Muscle of leg (tissue), 11 donors: ENCODE results near the gene FMNL2. TPM values are rescaled to one million over a fixed set of nuclear protein-coding genes. Genes with fewer than 3 reads are reported as not detected.

ENCODE experiments used
- DNase-seq: peaks from one replicate; pipeline ENCODE4 v3.0.0; 2013
- H3K27ac ChIP-seq: one replicate; pipeline ENCODE4 v1.5.1; 2013; ENCODE audit warnings: mild to moderate bottlenecking, low read length, control low read depth
- H3K27me3 ChIP-seq: one replicate; pipeline ENCODE4 v1.6.1; 2013; ENCODE audit warnings: low read length; ENCODE audit not compliant: control insufficient read depth, insufficient read depth
- H3K36me3 ChIP-seq: one replicate; pipeline ENCODE4 v1.6.1; 2013; ENCODE audit warnings: low read length; ENCODE audit not compliant: control insufficient read depth, insufficient read depth
- H3K4me1 ChIP-seq: one replicate; pipeline ENCODE4 v1.6.1; 2013; ENCODE audit warnings: low read length; ENCODE audit not compliant: control insufficient read depth, insufficient read depth
- H3K4me3 ChIP-seq: one replicate; pipeline ENCODE4 v1.5.1; 2013; ENCODE audit warnings: low read length, control low read depth
- H3K9me3 ChIP-seq: replicated peaks from 2 replicates; pipeline ENCODE4 v1.6.1; 2013; ENCODE audit warnings: low read depth, low read length; ENCODE audit not compliant: control insufficient read depth
- WGBS: methylation state at CpG from one replicate; pipeline ENCODE4 v1.1.5; 2013; ENCODE audit warnings: missing lambda C conversion rate; ENCODE audit not compliant: insufficient coverage; 5-methylcytosine and 5-hydroxymethylcytosine counted together
- polyA plus RNA-seq, 8 donors: library from polyadenylated mRNA; unstranded; fragments of 120-200 nt; gene quantifications; one replicate each; pipeline versions ENCODE4 v1.2.1 to v1.2.3, GENCODE V29; 2013; ENCODE audit warnings: inconsistent platforms in 1 of 8, low replicate concordance in 1 of 8; ENCODE audit not compliant: insufficient read length in 8 of 8, insufficient read depth in 1 of 8
- total RNA-seq: library from RNA; stranded (reverse); fragments of 120-200 nt; gene quantifications from one replicate; pipeline ENCODE4 v1.2.4, GENCODE V29; 2013

The FMNL2 gene
- total and polyA plus RNA-seq, 9 donors, result 21.5 to 36.1 (median 24.1) TPM

GRCh38 chr2:152583512-152584229, 248.7 kb downstream of the FMNL2 start:
- H3K36me3 ChIP-seq, result peaks cover 3% of the 10 kb centered on the region
- H3K4me1 ChIP-seq, result peaks cover 9% of the 10 kb centered on the region
- 100% methylated on average over 1 of the region's 6 CpGs for WGBS
- no peaks in the 10 kb centered on the region for H3K27me3 ChIP-seq
- no peaks in the 10 kb centered on the region for H3K9me3 ChIP-seq
- no peak overlapping the region for H3K27ac ChIP-seq
- H3K4me3 ChIP-seq, result no peak overlapping the region
- DNase-seq, result no peak

GRCh38 chr2:152584301-152584700, 249.3 kb downstream of the FMNL2 start:
- DNase-seq, result no peak
- Histone ChIP-seq H3K27me3 (no peaks in the 10 kb centered on the region), H3K4me3 (no peak overlapping the region), H3K9me3 (no peaks in the 10 kb centered on the region), H3K4me1 (peaks cover 9% of the 10 kb centered on the region), H3K36me3 (peaks cover 3% of the 10 kb centered on the region), H3K27ac (no peak overlapping the region)
- no CpG with 5 or more reads among the region's 3 CpGs for WGBS

GRCh38 chr2:152585830-152586484, 251.0 kb downstream of the FMNL2 start:
- Histone ChIP-seq H3K27ac (no peak overlapping the region), H3K36me3 (peaks cover 3% of the 10 kb centered on the region), H3K9me3 (no peaks in the 10 kb centered on the region), H3K4me1 (peaks cover 9% of the 10 kb centered on the region), H3K4me3 (no peak overlapping the region), H3K27me3 (no peaks in the 10 kb centered on the region)
- WGBS, result 0% methylated on average over 1 of the region's 3 CpGs
- peak; percentile 42 for DNase-seq

DNA sequence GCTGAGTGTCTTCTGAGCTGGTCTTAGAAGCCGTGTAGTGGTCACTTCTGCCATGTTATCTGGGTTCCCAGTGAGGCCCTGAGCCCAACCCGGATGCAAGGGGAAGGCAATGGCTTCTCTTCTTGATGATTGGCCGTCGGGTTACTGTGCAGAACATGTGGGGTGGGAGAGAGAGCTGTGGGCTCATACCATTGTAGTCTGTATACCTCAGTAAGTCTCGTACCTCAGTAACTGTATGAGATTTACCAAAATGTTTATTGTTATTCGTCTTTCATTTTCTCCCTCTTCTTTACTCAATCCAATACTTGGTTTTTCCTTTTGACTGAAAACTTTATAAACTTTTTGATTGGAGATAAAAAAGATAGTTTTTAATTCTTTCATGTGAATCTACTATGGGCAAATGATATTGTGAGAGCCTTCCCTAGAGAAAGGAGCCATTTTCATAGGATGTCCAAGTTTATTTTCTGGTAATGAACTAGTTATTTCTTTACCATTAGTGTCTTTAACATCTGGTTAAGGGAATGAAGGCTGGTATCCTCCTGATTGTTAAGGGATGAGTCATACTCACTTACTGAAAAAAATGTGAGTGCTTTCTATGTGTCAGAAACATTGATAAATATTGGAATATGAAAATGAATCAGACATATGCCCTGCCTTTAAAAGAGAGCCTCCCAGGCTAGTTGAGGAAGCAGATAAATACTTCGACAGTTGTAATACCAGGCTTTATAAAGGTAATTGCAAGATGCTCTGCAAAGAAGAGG, 252.4 kb downstream of the FMNL2 start:
- Histone ChIP-seq H3K4me1 (peaks cover 9% of the 10 kb centered on the region), H3K27ac (no peak overlapping the region), H3K36me3 (peaks cover 3% of the 10 kb centered on the region), H3K27me3 (no peaks in the 10 kb centered on the region), H3K9me3 (no peaks in the 10 kb centered on the region), H3K4me3 (no peak overlapping the region)
- 90% methylated on average over 2 of the region's 7 CpGs for WGBS
- no peak for DNase-seq

GRCh38 chr2:152588998-152589397, 254.0 kb downstream of the FMNL2 start:
- no peak overlapping the region for H3K4me3 ChIP-seq
- no peaks in the 10 kb centered on the region for H3K27me3 ChIP-seq
- no peaks in the 10 kb centered on the region for H3K9me3 ChIP-seq
- WGBS, result no CpG with 5 or more reads among the region's 6 CpGs
- H3K27ac ChIP-seq, result no peak overlapping the region
- H3K36me3 ChIP-seq, result no peaks in the 10 kb centered on the region
- no peak for DNase-seq
- H3K4me1 ChIP-seq, result peaks cover 9% of the 10 kb centered on the region

- peak; percentile 88 for DNase-seq
- H3K36me3 ChIP-seq, result no peaks in the 10 kb centered on the region
- H3K9me3 ChIP-seq, result no peaks in the 10 kb centered on the region
- H3K27me3 ChIP-seq, result no peaks in the 10 kb centered on the region
- H3K4me3 ChIP-seq, result no peak overlapping the region
- peak overlapping the region; percentile 87 for H3K27ac ChIP-seq
- peaks cover 9% of the 10 kb centered on the region for H3K4me1 ChIP-seq
- WGBS, result 20% methylated on average over 5 of the region's 6 CpGs
Observed at GRCh38 chr2:152594022-152594766, 259.2 kb downstream of the FMNL2 start.

DNA sequence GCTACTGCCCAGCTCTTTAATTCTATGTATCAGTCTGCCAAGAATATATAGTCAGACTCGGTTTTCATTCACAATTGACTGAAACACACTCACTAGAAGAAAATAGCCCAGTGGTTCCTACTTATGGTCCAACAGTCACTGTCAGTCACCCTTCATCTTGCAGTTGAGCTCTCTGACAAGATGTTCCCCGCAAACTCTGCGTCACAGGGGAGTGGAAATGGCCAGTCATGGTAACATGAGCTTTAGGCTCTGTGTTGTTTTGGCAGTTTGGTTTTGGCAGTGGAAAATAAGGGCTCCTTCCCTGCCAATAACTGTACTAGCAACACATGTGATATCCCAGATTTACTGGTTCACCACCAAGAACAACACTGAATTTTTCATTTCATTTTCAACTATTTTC, 259.8 kb downstream of the FMNL2 start:
- peak; percentile 90 for DNase-seq
- Histone ChIP-seq H3K36me3 (no peaks in the 10 kb centered on the region), H3K27me3 (no peaks in the 10 kb centered on the region), H3K9me3 (no peaks in the 10 kb centered on the region), H3K27ac (peak overlapping the region; percentile 87), H3K4me1 (peaks cover 9% of the 10 kb centered on the region), H3K4me3 (no peak overlapping the region)
- WGBS, result 50% methylated on average over 1 of the region's 3 CpGs

DNA sequence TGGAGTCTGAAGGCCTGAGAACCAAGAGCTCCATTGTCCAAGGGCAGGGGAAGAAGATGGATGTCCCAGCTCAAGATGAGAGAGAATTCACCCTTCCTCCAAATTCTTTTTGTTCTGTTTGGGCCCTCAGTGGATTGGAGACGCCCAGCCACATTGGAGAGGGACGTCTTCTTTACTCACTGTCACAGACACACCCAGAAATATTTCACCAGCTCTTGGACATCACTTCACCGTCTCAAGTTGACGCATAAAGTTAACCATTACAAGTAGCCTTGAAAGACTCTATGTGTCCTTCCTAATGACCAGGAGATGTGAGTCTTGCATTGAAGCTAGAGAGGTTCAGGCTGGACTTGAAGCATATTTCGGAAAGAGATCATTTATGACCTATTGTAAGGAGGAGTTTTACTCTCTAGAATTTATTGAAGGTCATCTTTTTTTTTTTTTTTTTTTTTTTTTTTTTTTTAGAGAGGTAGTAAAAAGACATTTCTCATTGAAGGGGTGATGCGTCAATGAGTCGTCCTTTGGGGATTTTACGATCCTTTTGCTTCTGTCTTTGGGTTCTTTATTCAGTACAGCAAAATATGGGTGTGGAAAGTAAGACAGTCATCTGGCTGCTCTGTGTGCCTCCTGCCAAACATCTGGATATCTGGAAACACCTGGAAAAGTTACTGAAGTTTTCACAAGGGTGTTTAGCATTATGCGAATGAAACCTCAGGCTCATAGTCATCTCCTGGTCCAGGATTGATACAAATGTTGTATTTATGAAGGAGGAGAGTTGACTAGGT, 264.2 kb downstream of the FMNL2 start:
- Histone ChIP-seq H3K4me3 (no peak overlapping the region), H3K27me3 (no peaks in the 10 kb centered on the region), H3K4me1 (peaks cover 18% of the 10 kb centered on the region), H3K27ac (no peak overlapping the region), H3K36me3 (no peaks in the 10 kb centered on the region), H3K9me3 (no peaks in the 10 kb centered on the region)
- DNase-seq, result no peak
- WGBS, result 62% methylated on average over 3 of the region's 9 CpGs

- H3K27ac ChIP-seq, result no peak overlapping the region
- WGBS, result 68% methylated on average over 3 of the region's 6 CpGs
- DNase-seq, result no peak
- H3K36me3 ChIP-seq, result no peaks in the 10 kb centered on the region
- H3K9me3 ChIP-seq, result no peaks in the 10 kb centered on the region
- H3K27me3 ChIP-seq, result no peaks in the 10 kb centered on the region
- no peak overlapping the region for H3K4me3 ChIP-seq
- H3K4me1 ChIP-seq, result peaks cover 10% of the 10 kb centered on the region
Observed at GRCh38 chr2:152600051-152600657, 265.2 kb downstream of the FMNL2 start.
